ENCODE results near the gene CFTR. TPM values are rescaled to one million over a fixed set of nuclear protein-coding genes. Genes with fewer than 3 reads are reported as not detected.

The CFTR gene
- total RNA-seq, 1 experiment from 2014 or later, result 0.31 TPM

DNA sequence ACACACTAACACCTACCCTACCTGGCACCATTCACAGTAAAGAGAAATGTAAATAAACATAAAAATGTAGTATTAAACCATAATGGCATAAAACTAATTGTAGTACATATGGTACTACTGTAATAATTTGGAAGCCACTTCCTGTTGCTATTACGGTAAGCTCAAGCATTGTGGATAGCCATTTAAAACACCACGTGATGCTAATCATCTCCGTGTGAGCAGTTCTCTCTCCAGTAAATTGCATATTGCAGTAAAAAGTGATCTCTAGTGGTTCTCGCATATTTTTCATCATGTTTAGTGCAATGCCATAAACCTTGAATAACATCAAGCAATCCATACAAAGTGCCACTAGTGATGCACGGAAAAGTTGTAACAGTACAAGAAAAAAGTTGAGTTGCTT lies 75.4 kb downstream of the CFTR start:
- Histone ChIP-seq H3K4me1 (ENCODE audit: control insufficient read depth, insufficient read depth, low read length) (no peaks in the 10 kb centered on the region), H3K27me3 (ENCODE audit: control insufficient read depth, insufficient read depth, low read length) (no peaks in the 10 kb centered on the region), H3K27ac (ENCODE audit: low read length) (no peak overlapping the region), H3K4me3 (ENCODE audit: low read depth in 2 of 2, low read length in 2 of 2) (no peak overlapping the region), H3K9me3 (ENCODE audit: control insufficient read depth, insufficient read depth, low read depth, low read length) (no peaks in the 10 kb centered on the region), H3K36me3 (ENCODE audit: control insufficient read depth, insufficient read depth, low read length) (no peaks in the 10 kb centered on the region)
- ChIA-PET CTCF (no interaction called here), POLR2A (no interaction called here)
- intact Hi-C loops (cut with micrococcal nuclease; ENCODE audit: unreplicated experiment), result no loop called here
- TF ChIP-seq POLR2AphosphoS5 (IDR thresholded peaks at IDR 0.05; ENCODE audit: low read depth, low read length) (no peak), REST (IDR thresholded peaks at IDR 0.05; ENCODE audit: insufficient read depth in 1 of 2, low read depth in 2 of 2, low read length in 1 of 2) (no peak)
- TF ChIP-seq, protein P1, sequence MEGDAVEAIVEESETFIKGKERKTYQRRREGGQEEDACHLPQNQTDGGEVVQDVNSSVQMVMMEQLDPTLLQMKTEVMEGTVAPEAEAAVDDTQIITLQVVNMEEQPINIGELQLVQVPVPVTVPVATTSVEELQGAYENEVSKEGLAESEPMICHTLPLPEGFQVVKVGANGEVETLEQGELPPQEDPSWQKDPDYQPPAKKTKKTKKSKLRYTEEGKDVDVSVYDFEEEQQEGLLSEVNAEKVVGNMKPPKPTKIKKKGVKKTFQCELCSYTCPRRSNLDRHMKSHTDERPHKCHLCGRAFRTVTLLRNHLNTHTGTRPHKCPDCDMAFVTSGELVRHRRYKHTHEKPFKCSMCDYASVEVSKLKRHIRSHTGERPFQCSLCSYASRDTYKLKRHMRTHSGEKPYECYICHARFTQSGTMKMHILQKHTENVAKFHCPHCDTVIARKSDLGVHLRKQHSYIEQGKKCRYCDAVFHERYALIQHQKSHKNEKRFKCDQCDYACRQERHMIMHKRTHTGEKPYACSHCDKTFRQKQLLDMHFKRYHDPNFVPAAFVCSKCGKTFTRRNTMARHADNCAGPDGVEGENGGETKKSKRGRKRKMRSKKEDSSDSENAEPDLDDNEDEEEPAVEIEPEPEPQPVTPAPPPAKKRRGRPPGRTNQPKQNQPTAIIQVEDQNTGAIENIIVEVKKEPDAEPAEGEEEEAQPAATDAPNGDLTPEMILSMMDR (IDR thresholded peaks at IDR 0.05), result no peak
- ATAC-seq, result no peak
- in situ Hi-C loops (cut with HindIII; ENCODE audit: low pct_unique_long_range_greater_than_20kb, low sequenced_read_pairs), result no loop called here
- BruUV-seq (replicated peaks), result no TSS peak
- DNase-seq (ENCODE audit: low read depth, low spot score), result no peak

- in situ Hi-C loops (cut with HindIII; ENCODE audit: low pct_unique_long_range_greater_than_20kb, low sequenced_read_pairs), result no loop called here
- intact Hi-C loops (cut with micrococcal nuclease; ENCODE audit: unreplicated experiment), result no loop called here
- Histone ChIP-seq H3K4me1 (ENCODE audit: control insufficient read depth, insufficient read depth, low read length) (no peaks in the 10 kb centered on the region), H3K27ac (ENCODE audit: low read length) (no peak overlapping the region), H3K9me3 (ENCODE audit: control insufficient read depth, insufficient read depth, low read depth, low read length) (no peaks in the 10 kb centered on the region), H3K27me3 (ENCODE audit: control insufficient read depth, insufficient read depth, low read length) (no peaks in the 10 kb centered on the region), H3K36me3 (ENCODE audit: control insufficient read depth, insufficient read depth, low read length) (no peaks in the 10 kb centered on the region), H3K4me3 (ENCODE audit: low read depth in 2 of 2, low read length in 2 of 2) (no peak overlapping the region)
- no TSS peak for BruUV-seq (replicated peaks)
- no peak for DNase-seq (ENCODE audit: low read depth, low spot score)
- POLR2A ChIA-PET, result no interaction called here
- CTCF ChIA-PET, result no interaction called here
- ATAC-seq, result no peak
- TF ChIP-seq REST (IDR thresholded peaks at IDR 0.05; ENCODE audit: insufficient read depth in 1 of 2, low read depth in 2 of 2, low read length in 1 of 2), result no peak
- TF ChIP-seq TCF7L2 (IDR thresholded peaks at IDR 0.05; ENCODE audit: low read depth, low read length), result no peak
- TF ChIP-seq SIN3A (IDR thresholded peaks at IDR 0.05; ENCODE audit: borderline replicate concordance, insufficient read depth, low read depth, low read length), result no peak
- TF ChIP-seq, protein P1 (IDR thresholded peaks at IDR 0.05), result no peak
- TF ChIP-seq POLR2AphosphoS5 (IDR thresholded peaks at IDR 0.05; ENCODE audit: low read depth, low read length), result no peak
Measured at GRCh38 chr7:117559391-117559790, 79.6 kb downstream of the CFTR start.
